ENCODE measurements around the gene MTRR. TPM values are rescaled to one million over a fixed set of nuclear protein-coding genes. Genes with fewer than 3 reads are reported as not detected.

MTRR gene
- 62.1 TPM for polyA plus RNA-seq (ENCODE audit: insufficient read length)
- long read RNA-seq, donor 1, partial matches to known transcripts, result 0 of 2 reads
- long read RNA-seq, donor 1, other reads (novel, unspliced or antisense), result 0 of 2 reads
- long read RNA-seq, donor 2, partial matches to known transcripts, result 0 of 7 reads
- long read RNA-seq, donor 2, other reads (novel, unspliced or antisense), result 0 of 7 reads
- long read RNA-seq, donor 3, partial matches to known transcripts, result 0 of 5 reads
- long read RNA-seq, donor 3, other reads (novel, unspliced or antisense), result 0 of 5 reads
- long read RNA-seq, donor 4, partial matches to known transcripts, result 0 of 1 reads
- long read RNA-seq, donor 4, other reads (novel, unspliced or antisense), result 0 of 1 reads
- long read RNA-seq, donor 5, partial matches to known transcripts, result 0 of 2 reads
- long read RNA-seq, donor 5, other reads (novel, unspliced or antisense), result 0 of 2 reads
- long read RNA-seq, donor 6, partial matches to known transcripts, result 13 of 23 reads
- long read RNA-seq, donor 6, other reads (novel, unspliced or antisense), result 5 of 23 reads
- long read RNA-seq, donor 7, partial matches to known transcripts, result 29 of 45 reads
- long read RNA-seq, donor 7, other reads (novel, unspliced or antisense), result 7 of 45 reads
- long read RNA-seq, donor 8, partial matches to known transcripts, result 0 of 4 reads
- long read RNA-seq, donor 8, other reads (novel, unspliced or antisense), result 0 of 4 reads

- peak; percentile 88 for DNase-seq
Observed at GRCh38 chr5:7868773-7869473, at the start of gene MTRR, which contains the start of gene FASTKD3. MTRR (plus strand) TSS chr5:7869148; CDS start chr5:7870795, 1,647 bp downstream. FASTKD3 (minus strand) TSS chr5:7869031; CDS start chr5:7868083, 948 bp downstream.

- DNase-seq, result no peak
Observed at GRCh38 chr5:7822449-7822848, 46.5 kb upstream of the MTRR start.

GRCh38 chr5:7823594-7823993, 45.4 kb upstream of the MTRR start:
- DNase-seq, result no peak

- DNase-seq, result no peak
Observed at GRCh38 chr5:7824995-7825394, 44.0 kb upstream of the MTRR start.

GRCh38 chr5:7825630-7826029, 43.3 kb upstream of the MTRR start:
- no peak for DNase-seq

GRCh38 chr5:7827610-7828009, 41.3 kb upstream of the MTRR start:
- no peak for DNase-seq

- DNase-seq, result no peak
Observed at GRCh38 chr5:7828269-7828668, 40.7 kb upstream of the MTRR start.

GRCh38 chr5:7834982-7835381, 34.0 kb upstream of the MTRR start:
- no peak for DNase-seq

- DNase-seq, result no peak
Observed at GRCh38 chr5:7837403-7837802, 31.5 kb upstream of the MTRR start.

- DNase-seq, result no peak
Observed at GRCh38 chr5:7842531-7842930, 26.4 kb upstream of the MTRR start.

GRCh38 chr5:7844901-7845300, 24.0 kb upstream of the MTRR start:
- DNase-seq, result no peak

- no peak for DNase-seq
Observed at GRCh38 chr5:7845557-7845956, 23.4 kb upstream of the MTRR start.

GRCh38 chr5:7846327-7846726, 22.6 kb upstream of the MTRR start:
- no peak for DNase-seq

GRCh38 chr5:7848296-7848695, 20.7 kb upstream of the MTRR start:
- no peak for DNase-seq

GRCh38 chr5:7849681-7850394, 19.1 kb upstream of the MTRR start:
- DNase-seq, result no peak

- peak; percentile 69 for DNase-seq
Observed at GRCh38 chr5:7850395-7851239, 18.3 kb upstream of the MTRR start, which contains the start of gene CFAP90. CFAP90 (minus strand) TSS chr5:7851133; CDS start chr5:7851021, 112 bp downstream.

- DNase-seq, result no peak
Observed at GRCh38 chr5:7851240-7851592, 17.7 kb upstream of the MTRR start.

- DNase-seq, result no peak
Observed at GRCh38 chr5:7851617-7852289, 17.2 kb upstream of the MTRR start.

- no peak for DNase-seq
Observed at GRCh38 chr5:7852542-7852941, 16.4 kb upstream of the MTRR start.

- DNase-seq, result no peak
Observed at GRCh38 chr5:7852988-7853387, 16.0 kb upstream of the MTRR start.

- DNase-seq, result no peak
Observed at GRCh38 chr5:7855611-7856010, 13.3 kb upstream of the MTRR start.
